Sciatic nerve (tissue), 2 donors: ENCODE measurements around the gene FCHO2. TPM values are rescaled to one million over a fixed set of nuclear protein-coding genes. Genes with fewer than 3 reads are reported as not detected.
"Not testable (repeated sequence)": the region's sequence is repeated elsewhere in the genome, so short reads cannot be mapped to it uniquely, and the experiment has no call there.

Source experiments
- ATAC-seq: fragments of 200-7000 bp; cut with Tn5 transposase; one replicate; pipeline ENCODE4 v1.9.1; 2020; ENCODE audit warnings: mild to moderate bottlenecking, moderate library complexity
- DNase-seq: peaks from one replicate; pipeline ENCODE4 v3.0.0-alpha.2; 2020; ENCODE audit warnings: low spot score
- intact Hi-C: fragments of 100-400 bp; cut with DNase I; formaldehyde crosslinking; loops from one replicate; pipeline ENCODE4 v1.14.2; 2022
- total RNA-seq: library from RNA; stranded (reverse); fragmentation: NEBNext Ultra II Directional; extraction: Animal tissue kit (Norgen Biotek cat#: 25700); gene quantifications from one replicate; pipeline ENCODE4 v1.2.1, GENCODE V29; 2021
- donor health status: DM: no; HTN: no; CAD: no.
- donor health status: DM: no; HTN: no; CAD: no.

The FCHO2 gene
- total RNA-seq, 1 donor from 2014 or later, result 50.7 TPM

GRCh38 chr5:72954389-72954788 is 1.5 kb upstream of the FCHO2 start:
- no peak for ATAC-seq
- intact Hi-C loops, result no loop called here
- no peak for DNase-seq

DNA sequence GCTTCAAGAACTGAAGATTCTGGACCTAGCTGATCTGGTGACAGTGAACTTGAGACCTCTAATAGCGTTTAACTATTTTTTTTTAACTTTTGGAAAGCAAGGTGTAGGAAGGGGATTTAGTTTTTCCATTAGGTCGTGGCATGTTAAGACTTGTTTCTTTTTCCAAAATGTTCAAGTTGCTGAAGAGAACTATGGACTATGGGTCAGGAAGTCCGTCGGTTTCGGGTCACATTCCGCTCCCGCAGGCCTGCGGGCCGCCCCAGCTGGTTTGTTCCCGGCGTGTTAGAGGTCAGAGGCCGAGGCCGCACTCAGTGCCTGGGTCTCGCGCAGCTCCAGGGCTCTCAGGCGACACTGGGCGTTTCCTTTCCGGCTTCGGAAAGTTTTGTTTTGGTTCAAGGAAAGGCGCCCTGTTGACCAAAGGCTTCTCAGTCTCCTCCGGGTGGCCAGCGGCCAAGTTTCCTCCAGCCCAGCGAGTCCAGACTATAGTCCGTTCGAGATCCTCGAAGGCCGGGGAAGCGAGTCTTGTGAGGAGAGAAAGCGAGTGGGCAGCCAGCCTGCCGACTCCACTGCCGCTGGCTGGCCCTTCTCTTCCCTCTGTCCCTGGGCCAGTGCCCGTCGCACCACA is 586 bp upstream of the FCHO2 start:
- ATAC-seq, result peak; percentile 86
- intact Hi-C loops, result no loop called here
- peak; percentile 89 for DNase-seq

DNA sequence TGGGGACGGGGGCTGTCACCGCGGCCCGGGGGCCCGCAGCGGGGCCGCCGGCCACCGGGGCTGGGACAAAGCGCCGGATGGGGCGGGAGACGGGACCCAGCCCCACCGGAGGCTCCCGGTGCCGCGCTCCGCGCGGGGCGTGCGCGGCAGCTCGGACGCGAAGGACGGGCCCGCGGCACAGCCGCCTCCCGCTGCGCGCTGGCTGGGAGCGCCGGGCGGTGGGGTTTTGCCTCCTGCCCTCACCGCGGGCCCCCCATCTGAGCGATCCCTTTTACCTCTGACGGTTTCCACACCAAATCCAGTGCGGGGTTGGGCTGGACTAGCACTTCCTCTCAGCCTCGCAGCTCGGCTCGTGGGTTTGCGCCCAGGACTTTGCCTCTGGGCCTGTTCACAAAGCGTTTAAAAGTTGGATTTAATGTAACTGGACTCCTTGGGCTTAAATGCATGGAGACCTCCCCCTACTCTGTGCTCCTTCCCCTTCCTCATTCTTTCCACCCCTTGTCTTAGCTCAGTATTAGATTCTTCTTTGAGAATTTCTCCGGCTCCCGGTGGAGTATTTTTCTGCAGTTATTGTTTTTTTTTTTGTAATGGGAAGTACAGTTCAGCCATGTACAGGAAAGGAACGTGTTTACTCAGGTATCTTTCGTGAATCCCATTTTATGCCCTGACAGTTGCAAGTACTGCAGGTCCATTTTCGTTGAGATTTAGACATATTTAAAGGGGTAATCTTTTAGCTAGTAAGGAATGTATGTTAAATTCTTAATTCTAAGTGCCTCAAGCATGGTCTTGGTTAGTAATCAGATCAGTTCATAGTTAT is 691 bp downstream of the FCHO2 start:
- intact Hi-C loops, result no loop called here
- ATAC-seq (peak; percentile 24), DNase-seq (peak; percentile 76)

- ATAC-seq (no peak), DNase-seq (no peak)
- intact Hi-C loops, result no loop called here
Observed at GRCh38 chr5:72957337-72957736, 1.5 kb downstream of the FCHO2 start.

DNA sequence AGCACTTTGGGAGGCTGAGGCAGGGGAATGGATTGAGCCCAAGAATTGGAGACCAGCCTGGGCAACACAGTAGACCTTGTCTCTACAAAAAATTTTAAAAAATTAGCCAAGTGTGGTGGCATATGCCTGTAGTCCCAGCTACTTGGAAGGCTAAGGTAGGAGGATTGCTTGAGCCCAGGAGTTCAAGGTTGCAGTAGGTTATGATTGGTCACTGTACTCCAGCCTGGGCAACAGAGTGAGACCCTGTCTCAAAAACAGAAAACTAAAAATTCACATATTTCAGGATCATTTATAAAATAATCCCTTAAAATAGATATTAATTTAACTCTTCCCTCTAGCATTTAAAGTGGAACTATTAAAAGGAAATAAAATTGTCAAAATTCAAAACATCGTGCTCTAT is 3.4 kb downstream of the FCHO2 start:
- DNase-seq, result no peak
- ATAC-seq, result no peak
- intact Hi-C loops, result no loop called here

DNA sequence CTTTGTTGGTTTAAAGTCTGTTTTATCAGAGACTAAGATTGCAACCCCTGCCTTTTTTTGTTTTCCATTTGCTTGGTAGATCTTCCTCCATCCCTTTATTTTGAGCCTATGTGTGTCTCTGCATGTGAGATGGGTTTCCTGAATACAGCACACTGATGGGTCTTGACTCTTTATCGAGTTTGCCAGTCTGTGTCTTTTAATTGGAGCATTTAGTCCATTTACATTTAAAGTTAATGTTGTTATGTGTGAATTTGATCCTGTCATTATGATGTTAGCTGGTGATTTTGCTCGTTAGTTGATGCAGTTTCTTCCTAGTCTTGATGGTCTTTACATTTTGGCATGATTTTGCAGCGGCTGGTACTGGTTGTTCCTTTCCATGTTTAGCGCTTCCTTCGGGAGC is 18.6 kb downstream of the FCHO2 start:
- intact Hi-C loops, DNase-seq, ATAC-seq: not testable (repeated sequence)

DNA sequence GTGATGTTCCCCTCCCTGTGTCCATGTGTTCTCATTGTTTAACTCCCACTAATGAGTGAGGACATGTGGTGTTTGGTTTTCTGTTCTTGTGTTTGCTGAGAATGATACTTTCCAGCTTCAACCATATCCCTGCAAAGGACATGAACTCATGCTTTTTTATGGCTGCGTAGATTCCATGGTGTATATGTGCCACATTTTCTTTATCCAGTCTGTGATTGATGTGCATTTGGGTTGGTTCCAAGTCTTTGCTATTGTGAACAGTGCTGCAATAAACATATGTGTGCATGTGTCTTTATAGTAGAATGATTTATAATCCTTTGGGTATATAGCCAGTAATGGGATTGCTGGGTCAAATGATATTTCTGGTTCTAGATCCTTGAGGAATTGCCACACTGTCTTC is 21.0 kb downstream of the FCHO2 start:
- ATAC-seq, intact Hi-C loops: not testable (repeated sequence)

DNA sequence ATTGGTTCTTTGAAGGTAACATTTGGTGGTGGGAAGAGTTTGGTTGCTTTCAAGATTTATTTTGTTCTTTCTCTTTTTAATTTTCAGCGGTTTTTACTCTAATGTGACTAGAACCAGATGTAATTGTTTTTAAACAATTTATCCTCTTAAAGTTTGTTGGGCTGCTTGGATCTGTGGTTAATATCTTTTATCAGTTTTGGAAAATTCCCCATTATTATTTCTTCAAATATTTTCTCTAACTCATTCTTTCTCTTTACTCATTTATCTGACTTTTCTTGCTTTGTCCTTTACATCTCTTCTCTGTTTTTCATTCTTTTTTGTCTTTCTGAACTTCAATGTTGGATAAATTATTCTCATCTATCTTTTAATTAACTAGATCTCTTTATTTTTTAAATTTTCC is 29.9 kb downstream of the FCHO2 start:
- intact Hi-C loops, result no loop called here
- DNase-seq (no peak), ATAC-seq (no peak)

More for the DNA sequence above, 21.0 kb downstream of the FCHO2 start:
- DNase-seq, result not testable (repeated sequence)

DNA sequence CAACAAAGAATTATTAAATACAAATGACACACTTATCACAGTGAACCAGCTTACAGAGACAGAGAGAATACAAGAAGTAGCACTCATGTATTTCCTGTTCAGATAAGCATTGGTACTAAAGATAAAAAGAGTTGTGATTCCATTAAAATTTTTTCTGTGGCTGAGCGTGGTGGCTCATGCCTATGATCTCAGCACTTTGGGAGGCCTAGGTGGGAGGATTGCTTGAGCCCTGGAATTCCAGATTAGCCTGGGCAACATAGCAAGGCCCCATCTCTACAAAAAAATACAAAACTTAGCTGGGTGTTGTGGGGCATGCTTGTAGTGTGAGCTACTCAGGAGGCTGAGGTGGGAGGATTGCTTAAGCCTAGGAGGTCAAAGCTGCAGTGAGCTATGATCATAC is 32.9 kb downstream of the FCHO2 start:
- intact Hi-C loops, result no loop called here
- no peak for DNase-seq
- ATAC-seq, result no peak

- ATAC-seq (no peak), DNase-seq (no peak)
- intact Hi-C loops, result no loop called here
Observed at GRCh38 chr5:72991394-72991793, 35.6 kb downstream of the FCHO2 start.

DNA sequence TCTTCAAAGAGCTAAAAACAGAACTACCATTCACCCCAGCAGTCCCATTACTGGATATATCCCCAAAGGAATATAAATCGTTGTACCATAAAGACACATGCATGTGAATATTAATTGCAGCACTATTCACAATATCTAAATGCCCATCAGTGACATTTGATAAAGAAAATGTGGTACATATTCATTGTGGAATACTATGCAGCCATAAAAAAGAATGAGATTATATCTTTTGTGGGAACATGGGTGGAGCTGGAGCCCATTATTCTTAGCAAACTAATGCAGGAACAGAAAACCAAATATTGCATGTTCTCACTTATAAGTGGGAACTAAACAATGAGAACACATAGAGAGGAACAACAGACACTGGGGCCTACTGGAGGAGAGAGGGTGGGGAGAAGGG is 38.7 kb downstream of the FCHO2 start:
- ATAC-seq (no peak), DNase-seq (no peak)
- intact Hi-C loops, result no loop called here

GRCh38 chr5:72996632-72997031 is 40.8 kb downstream of the FCHO2 start:
- DNase-seq (no peak), ATAC-seq (no peak)
- intact Hi-C loops, result no loop called here

GRCh38 chr5:72999916-73000315 is 44.1 kb downstream of the FCHO2 start:
- DNase-seq (no peak), ATAC-seq (no peak)
- intact Hi-C loops, result no loop called here

DNA sequence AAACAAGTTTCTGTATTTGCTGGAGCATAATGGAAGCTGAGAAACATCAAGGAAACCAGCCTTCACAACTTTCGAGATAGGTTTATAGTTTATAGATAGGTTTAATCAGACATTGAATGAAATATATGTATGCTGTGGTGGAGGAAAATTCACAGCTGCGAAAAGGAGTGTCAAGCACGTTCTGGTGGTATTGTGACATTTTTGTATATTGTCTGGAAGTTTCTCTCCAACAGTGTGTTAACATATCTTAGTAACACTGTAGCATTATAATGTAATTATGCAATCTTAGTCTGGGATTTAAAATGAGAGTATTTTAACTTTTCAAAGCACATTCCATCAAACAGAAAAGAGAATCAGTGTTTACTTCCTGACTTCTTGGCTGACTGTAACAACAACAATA is 50.0 kb downstream of the FCHO2 start:
- intact Hi-C loops, result no loop called here
- ATAC-seq, result no peak

DNA sequence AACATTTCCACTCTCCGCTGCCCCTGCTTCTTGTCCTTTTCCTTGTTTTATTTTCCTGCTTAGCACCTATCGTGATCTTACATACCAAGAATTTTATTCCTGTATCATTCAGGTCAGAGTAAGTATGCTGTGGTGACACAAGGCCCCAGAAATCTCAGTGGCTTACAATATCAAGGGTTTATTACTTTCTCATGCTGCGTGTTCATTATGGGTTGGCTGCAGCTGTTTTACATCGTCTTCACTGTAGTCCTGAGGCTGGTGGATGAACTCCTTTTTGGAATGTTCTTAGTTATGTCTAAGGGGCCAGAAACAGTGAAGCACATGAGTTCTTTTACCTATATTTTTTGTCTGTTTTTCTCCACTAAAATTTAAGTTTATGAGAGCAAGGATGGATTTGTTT is 51.2 kb downstream of the FCHO2 start:
- intact Hi-C loops, result no loop called here
- no peak for ATAC-seq

More for the DNA sequence above, 50.0 kb downstream of the FCHO2 start:
- DNase-seq, result no peak

GRCh38 chr5:73008831-73009230 is 53.0 kb downstream of the FCHO2 start:
- DNase-seq (no peak), ATAC-seq (no peak)
- intact Hi-C loops, result no loop called here

More for the DNA sequence above, 51.2 kb downstream of the FCHO2 start:
- no peak for DNase-seq

DNA sequence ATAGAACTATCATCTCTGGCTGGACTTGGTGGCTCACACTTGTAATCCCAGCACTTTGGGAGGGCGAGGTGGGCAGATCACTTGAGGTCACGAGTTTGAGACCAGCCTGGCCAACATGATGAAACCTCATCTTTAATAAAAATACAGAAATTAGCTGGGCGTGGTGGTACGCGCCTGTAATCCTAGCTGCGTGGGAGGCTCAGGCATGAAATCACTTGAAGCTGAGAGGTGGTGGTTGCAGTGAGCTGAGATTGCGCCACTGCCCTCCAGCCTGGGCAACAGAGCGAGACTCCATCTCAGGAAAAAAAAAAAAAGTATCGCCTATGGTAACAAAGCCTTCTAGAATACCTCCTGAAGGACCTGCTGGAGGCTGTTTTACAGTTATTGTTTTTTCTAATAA is 55.8 kb downstream of the FCHO2 start:
- intact Hi-C loops, ATAC-seq, DNase-seq: not testable (repeated sequence)

- no peak for ATAC-seq
- intact Hi-C loops, result no loop called here
Observed at GRCh38 chr5:73018892-73019291, 63.1 kb downstream of the FCHO2 start.

GRCh38 chr5:73019766-73020165 is 63.9 kb downstream of the FCHO2 start:
- ATAC-seq (no peak), DNase-seq (no peak)
- intact Hi-C loops, result no loop called here

More at GRCh38 chr5:73018892-73019291, 63.1 kb downstream of the FCHO2 start:
- DNase-seq, result no peak

DNA sequence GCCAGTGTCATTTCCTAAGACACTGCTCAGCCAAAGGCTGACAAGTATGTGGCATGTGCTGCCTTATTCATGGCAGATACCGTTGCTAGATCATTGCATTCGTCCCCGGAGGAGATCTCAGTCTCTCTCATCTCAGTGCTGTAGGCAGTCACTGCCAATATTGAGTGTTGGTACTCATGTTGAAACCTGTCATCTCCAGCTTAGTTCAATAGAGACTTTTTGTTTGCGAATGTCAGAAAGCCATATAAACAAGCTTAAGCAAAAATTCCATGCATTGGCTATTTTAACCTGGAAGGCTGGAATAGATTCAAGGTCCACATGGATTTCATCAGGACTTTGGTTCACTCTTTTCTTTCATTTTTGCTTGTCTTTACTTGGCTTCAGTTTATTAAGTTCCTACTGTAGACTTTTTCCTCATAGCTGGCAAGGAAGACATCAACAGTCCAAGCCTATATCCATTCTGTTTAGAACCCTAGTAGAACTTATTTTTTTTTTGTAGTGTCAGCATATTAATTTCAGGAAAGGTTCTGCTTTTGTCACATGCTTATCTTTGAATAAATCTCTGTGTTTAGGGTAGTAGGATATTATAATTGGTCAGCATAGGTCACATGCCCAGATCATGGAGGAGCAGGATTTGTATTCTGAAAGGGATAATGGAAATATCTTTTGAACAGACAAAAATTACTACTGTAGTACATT is 66.8 kb downstream of the FCHO2 start:
- intact Hi-C loops, result no loop called here
- DNase-seq, result no peak
- ATAC-seq, result peak; percentile 36
